GM12801 (cell line): ENCODE results near the gene CLCN6.

Source experiments
- TF ChIP-seq, protein P1 (sequence below): IDR thresholded peaks from one replicate; pipeline ENCODE4 v1.5.1; 2011; ENCODE audit warnings: control low read depth; ENCODE audit not compliant: insufficient read length; ENCODE audit errors: extremely low read depth

The CLCN6 gene

DNA sequence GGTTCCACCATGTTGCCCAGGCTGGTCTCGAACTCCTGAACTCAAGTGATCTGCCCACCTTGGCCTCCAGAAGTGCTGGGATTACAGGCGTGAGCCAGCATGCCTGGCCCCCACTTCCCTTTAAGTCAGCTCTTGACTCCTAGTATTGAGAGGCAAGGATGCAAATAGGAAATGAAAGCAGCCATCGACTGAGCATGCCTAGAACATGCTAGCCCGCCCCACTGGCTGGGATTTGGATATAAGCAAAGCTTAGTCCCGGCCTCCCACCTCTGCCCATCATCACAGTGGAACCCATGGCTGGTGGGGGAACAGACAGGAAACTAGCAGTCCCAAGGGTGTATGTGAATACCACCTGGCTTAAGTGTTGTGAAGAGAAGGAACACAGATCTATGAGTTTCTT, 33.5 kb upstream of the CLCN6 start:
- TF ChIP-seq, protein P1, sequence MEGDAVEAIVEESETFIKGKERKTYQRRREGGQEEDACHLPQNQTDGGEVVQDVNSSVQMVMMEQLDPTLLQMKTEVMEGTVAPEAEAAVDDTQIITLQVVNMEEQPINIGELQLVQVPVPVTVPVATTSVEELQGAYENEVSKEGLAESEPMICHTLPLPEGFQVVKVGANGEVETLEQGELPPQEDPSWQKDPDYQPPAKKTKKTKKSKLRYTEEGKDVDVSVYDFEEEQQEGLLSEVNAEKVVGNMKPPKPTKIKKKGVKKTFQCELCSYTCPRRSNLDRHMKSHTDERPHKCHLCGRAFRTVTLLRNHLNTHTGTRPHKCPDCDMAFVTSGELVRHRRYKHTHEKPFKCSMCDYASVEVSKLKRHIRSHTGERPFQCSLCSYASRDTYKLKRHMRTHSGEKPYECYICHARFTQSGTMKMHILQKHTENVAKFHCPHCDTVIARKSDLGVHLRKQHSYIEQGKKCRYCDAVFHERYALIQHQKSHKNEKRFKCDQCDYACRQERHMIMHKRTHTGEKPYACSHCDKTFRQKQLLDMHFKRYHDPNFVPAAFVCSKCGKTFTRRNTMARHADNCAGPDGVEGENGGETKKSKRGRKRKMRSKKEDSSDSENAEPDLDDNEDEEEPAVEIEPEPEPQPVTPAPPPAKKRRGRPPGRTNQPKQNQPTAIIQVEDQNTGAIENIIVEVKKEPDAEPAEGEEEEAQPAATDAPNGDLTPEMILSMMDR = no peak

DNA sequence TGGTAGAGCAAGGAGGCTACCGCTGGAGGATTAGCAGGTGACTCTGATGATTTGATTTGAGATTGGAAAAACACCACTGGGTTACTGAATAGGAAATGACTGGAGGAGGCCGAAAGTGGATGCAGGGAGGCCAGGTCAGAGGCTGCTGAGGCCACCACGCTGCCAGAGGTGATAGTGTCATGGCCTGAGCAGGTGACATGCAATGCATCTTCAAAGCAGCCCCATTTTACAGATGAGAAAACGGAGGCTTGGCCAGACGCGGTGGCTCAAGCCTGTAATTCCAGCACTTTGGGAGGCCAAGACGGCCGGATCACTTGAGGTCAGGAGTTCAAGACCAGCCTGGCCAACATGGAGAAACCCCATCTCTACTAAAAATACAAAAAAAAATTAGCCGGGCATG, 31.2 kb upstream of the CLCN6 start:
- TF ChIP-seq, protein P1 = no peak

DNA sequence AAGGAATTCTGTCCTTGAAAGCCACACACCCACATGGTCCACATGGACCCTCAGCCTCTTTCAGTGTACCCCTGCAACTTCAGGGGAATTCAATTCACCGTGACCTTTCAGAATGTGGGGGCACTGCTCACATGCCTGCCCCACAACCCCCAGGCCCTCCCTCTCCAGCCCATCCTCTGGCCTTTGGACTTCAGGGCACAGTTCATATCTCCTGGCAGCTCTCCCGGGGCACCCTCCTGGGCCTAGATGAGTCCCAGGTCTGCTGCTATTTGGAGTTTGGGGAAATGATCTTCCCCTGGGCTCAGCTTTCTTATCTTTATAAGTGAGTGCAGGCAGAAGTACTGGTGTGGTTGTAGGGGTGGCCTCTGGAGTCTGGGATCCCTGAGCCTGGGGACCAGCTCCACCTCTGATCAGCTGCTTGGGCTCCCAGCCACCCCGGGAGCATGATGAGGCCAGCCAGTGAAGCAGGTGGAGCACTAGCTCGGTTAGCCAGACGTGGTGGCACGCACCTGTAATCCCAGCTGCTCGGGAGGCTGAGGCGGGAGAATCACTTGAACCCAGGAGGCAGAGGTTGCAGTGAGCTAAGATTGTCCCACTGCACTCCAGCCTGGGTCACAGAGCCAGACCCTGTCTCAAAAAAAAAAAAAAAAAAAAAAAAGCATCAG, 28.2 kb upstream of the CLCN6 start:
- TF ChIP-seq, protein P1 = no peak

DNA sequence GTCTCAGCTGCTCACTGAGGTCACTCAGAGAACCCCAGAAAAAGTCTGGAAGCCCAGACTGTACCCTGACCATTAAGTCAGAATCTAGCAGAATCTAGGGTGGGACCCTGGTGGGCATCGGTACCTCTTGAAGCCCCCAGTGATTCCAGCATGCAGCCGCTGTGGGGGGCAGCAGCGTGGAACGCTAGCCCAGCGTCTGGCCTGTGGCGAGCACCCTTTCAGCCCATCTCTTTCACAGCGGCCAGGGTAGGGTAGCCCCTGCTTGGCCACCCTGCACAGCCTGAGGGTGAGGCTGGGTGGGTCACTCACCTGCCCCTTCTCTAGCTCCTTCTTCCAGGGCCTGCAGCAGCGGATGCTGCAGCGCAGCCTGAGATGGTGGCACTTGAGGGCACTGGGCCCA, 27.7 kb upstream of the CLCN6 start:
- TF ChIP-seq, protein P1 = no peak

DNA sequence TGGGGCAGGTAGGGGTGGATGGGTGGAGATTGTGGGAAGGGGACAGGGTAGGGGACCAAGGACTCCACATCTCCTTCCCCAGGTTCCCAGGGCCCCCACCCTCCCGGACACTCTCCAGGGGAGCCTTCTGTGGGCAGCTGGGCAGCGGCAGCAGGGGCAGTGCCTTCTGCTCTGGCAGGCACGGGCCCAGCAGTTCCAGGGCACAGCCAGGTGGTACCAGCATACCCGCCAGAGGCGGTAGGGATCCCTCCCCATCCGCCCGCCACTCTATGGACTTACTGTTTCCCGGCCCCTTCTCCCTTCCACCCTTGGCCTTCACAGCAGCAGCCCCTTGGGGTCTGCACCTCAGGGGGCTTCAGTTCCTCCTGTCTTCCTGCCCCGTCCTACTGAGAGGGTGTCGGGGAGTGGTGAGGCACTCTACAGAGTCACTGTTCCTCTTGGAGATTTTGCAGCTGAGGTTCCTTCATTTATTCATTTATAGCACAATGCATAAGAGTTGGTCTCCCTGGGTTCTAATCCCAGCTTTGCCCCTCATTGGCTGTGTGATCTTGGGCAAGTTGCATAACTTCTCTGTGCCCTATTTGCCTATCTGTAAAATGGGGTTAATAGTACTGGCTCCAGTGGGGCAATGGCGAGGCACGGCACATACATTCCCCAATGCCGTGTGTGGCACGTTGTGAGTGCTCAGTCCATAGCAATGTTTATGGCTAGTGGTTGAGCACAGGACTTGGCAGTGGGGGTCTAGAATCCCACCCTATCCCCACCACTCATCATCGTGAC, 27.0 kb upstream of the CLCN6 start:
- TF ChIP-seq, protein P1 = no peak

DNA sequence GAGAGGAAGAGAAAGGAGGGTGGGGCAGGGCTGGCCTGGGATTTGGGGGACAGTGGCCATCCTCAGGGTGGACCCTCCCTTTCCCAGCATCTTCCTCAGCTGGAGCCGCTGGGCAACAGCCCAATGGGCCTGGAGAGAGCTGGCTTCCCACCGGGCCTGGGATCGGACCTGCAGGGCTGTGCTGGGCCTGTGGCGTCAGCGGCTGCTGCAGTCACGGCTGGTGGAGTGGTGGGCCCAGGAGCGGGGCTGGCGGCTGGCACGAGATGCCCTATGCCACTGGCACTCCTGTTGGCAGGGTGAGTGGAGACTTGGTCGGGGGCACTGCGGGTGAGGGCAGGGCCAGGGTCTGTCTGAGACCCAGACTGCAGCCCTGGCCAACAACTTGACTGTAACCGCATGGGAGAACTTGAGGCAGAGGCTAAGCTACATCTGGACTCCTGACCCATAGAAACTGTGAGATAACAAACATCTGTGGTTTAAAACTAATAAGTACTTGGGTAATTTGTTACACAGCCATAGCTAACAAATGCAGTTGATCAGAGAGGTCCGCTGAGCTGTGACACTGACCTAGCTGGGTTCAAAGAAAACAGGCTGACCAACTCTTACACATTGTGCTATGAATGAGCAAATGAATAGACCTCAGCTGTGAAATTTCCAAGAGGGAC, 26.1 kb upstream of the CLCN6 start:
- TF ChIP-seq, protein P1 = no peak

DNA sequence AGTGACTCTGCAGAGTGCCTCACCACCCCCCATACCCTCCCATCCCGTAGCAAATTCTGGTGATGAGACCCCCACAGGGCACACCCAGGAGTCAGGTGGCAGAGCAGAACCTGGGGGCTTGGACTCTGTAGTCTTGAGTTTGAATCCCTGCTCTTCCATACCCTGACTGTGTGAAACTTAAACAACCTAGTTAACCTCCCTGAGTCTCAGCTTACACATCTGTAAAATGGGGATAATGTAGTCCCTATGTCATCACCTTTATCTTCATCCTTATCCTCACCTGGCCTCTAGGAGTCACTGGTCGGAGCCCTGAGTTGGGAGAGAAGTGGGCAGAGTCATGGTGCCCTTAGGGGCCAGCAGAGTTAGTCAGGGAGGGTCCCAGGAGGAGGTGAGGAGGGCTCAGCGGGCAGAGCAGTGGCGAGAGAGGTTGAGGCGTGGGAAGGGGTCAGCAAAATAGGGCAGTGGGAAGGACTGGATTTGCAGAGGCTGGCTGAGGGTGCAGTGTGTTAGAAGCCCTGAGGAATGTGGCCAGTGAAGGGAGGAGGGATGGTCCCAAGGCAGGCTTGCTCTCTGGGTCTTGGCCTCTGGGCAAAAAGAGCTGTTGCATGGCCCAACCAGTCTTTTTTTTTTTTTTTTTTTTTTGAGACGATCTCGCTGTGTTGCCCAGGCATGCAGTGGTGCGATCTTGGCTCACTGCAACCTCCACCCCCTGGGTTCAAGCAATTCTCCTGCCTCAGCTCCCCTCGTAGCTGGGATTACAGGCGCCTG, 25.4 kb upstream of the CLCN6 start:
- TF ChIP-seq, protein P1 = no peak
